A549 (cell line): ENCODE measurements around the gene CISH. TPM values are rescaled to one million over a fixed set of nuclear protein-coding genes. Genes with fewer than 3 reads are reported as not detected.

Experiments used
- ATAC-seq, 2 experiments: fragments of 200-7000 bp in 1 of 2; fragments of >200 bp in 1 of 2; cut with Nextera tagmentation in 1 of 2; cut with Tn5 transposase in 1 of 2; 3 replicates each; pipeline versions ENCODE4 v1.8.0 to v1.9.1; 2018 to 2020; ENCODE audit warnings: mild to moderate bottlenecking in 1 of 2, moderate library complexity in 1 of 2
- CTCF ChIA-PET: fragments of 300-600 bp; sonication (Branson Sonifier 250); formaldehyde crosslinking; extraction: SDS; loops from one replicate; lab custom pipeline; 2021; ENCODE audit warnings: antibody characterized with exemption, inconsistent platforms; lab: Yijun Ruan, JAX
- POLR2A ChIA-PET: fragments of 350-600 bp; formaldehyde crosslinking; extraction: SDS; loops from one replicate; lab custom pipeline; 2021; ENCODE audit warnings: antibody characterized with exemption, inconsistent platforms; lab: Yijun Ruan, JAX
- DNase-seq, 2 experiments: peaks; one replicate each; pipeline versions ENCODE4 v3.0.0 to v3.0.0-alpha.2; 2011 to 2016; ENCODE audit warnings: low read depth in 1 of 2, low spot score in 1 of 2
- FAIRE-seq: peaks from 2 replicates; lab custom pipeline; 2011; peaks lifted over from hg19 to GRCh38; lab: Jason Lieb, UNC
- H3K27ac ChIP-seq, 2 experiments: fragments of >200 bp; sonication (Bioruptor Twin); formaldehyde crosslinking; 3 replicates each; pipeline ENCODE4 v1.5.1; 2016 to 2017
- H3K4me1 ChIP-seq: fragments of >200 bp; sonication (Bioruptor Twin); formaldehyde crosslinking; 3 replicates; pipeline ENCODE4 v1.6.1; 2016
- H3K4me2 ChIP-seq: fragments of >200 bp; sonication (Bioruptor Twin); formaldehyde crosslinking; 3 replicates; pipeline ENCODE4 v1.6.1; 2016
- H3K4me3 ChIP-seq: fragments of >200 bp; sonication (Bioruptor Twin); formaldehyde crosslinking; 3 replicates; pipeline ENCODE4 v1.5.1; 2016
- H3K9me3 ChIP-seq: fragments of >200 bp; sonication (Bioruptor Twin); formaldehyde crosslinking; 3 replicates; pipeline ENCODE4 v1.6.1; 2016
- BHLHE40 ChIP-seq: IDR thresholded peaks from 2 replicates; pipeline ENCODE4 v1.6.1; 2012; ENCODE audit warnings: low read depth, low read length, inconsistent platforms
- CBX2 ChIP-seq: fragments of 200-600 bp; sonication (generic); IDR thresholded peaks from 2 replicates; pipeline ENCODE4 v1.6.1; 2016; ENCODE audit warnings: low read depth, mild to moderate bottlenecking, borderline replicate concordance
- CEBPB ChIP-seq, 2 experiments: fragments of >200 bp in 1 of 2; sonication (Bioruptor Twin) in 1 of 2; formaldehyde crosslinking in 1 of 2; IDR thresholded peaks; 2 replicates each; pipeline ENCODE4 v1.6.1; 2012 to 2016
- CHD4 ChIP-seq: fragments of 200-600 bp; sonication (generic); IDR thresholded peaks from 2 replicates; pipeline ENCODE4 v1.6.1; 2016; ENCODE audit warnings: antibody characterized with exemption, mild to moderate bottlenecking, borderline replicate concordance
- EP300 ChIP-seq, 2 experiments: fragments of >200 bp; sonication (Bioruptor Twin); formaldehyde crosslinking; IDR thresholded peaks; 2 replicates in 1 of 2; 3 replicates in 1 of 2; pipeline ENCODE4 v1.6.1; 2016 to 2017
- GATA3 ChIP-seq: IDR thresholded peaks from 2 replicates; pipeline ENCODE4 v1.6.1; 2012; ENCODE audit warnings: borderline replicate concordance
- HDAC2 ChIP-seq: fragments of 200-600 bp; sonication (generic); IDR thresholded peaks from 2 replicates; pipeline ENCODE4 v1.6.1; 2016
- HEYL ChIP-seq: fragments of 250-450 bp; sonication (Bioruptor Pico); IDR thresholded peaks from 2 replicates; pipeline ENCODE4 v1.8.0; 2021; ENCODE audit warnings: mild to moderate bottlenecking, moderate library complexity
- HOXB13 ChIP-seq: fragments of 250-450 bp; sonication (Bioruptor Pico); IDR thresholded peaks from 2 replicates; pipeline ENCODE4 v1.5.0; 2020; ENCODE audit warnings: low read depth, mild to moderate bottlenecking, moderate library complexity
- KDM1A ChIP-seq: fragments of 200-600 bp; sonication (generic); IDR thresholded peaks from 2 replicates; pipeline ENCODE4 v1.6.1; 2016; ENCODE audit warnings: low read depth, mild to moderate bottlenecking
- MAFK ChIP-seq: fragments of 450-650 bp; IDR thresholded peaks from 2 replicates; pipeline ENCODE4 v1.6.1; 2014; ENCODE audit not compliant: partially characterized antibody
- MAZ ChIP-seq: fragments of 150-350 bp; IDR thresholded peaks from 2 replicates; pipeline ENCODE4 v1.6.1; 2014; ENCODE audit warnings: antibody characterized with exemption, low read depth, low read length, borderline replicate concordance
- NPAS2 ChIP-seq: fragments of 250-450 bp; sonication (Bioruptor Pico); IDR thresholded peaks from 2 replicates; pipeline ENCODE4 v1.8.0; 2022; ENCODE audit warnings: mild to moderate bottlenecking, moderate library complexity, borderline replicate concordance
- NR3C1 ChIP-seq: fragments of >200 bp; sonication (Bioruptor Twin); formaldehyde crosslinking; IDR thresholded peaks from 3 replicates; pipeline ENCODE4 v1.6.1; 2017
- PHF8 ChIP-seq: fragments of 200-600 bp; sonication (generic); IDR thresholded peaks from 2 replicates; pipeline ENCODE4 v1.6.1; 2016; ENCODE audit warnings: low read depth, mild to moderate bottlenecking, antibody characterized with exemption, moderate library complexity, borderline replicate concordance
- RCOR1 ChIP-seq: fragments of 150-350 bp; IDR thresholded peaks from 2 replicates; pipeline ENCODE4 v1.6.1; 2014; ENCODE audit warnings: antibody characterized with exemption, low read length, low read depth
- SREBF2 ChIP-seq: fragments of 450-650 bp; IDR thresholded peaks from 2 replicates; pipeline ENCODE4 v1.6.1; 2014; ENCODE audit warnings: mild to moderate bottlenecking, moderate library complexity
- ZNF302 ChIP-seq: fragments of 250-450 bp; sonication (Bioruptor Pico); IDR thresholded peaks from 2 replicates; pipeline ENCODE4 v1.9.0; 2021; ENCODE audit warnings: inconsistent platforms, mild to moderate bottlenecking, moderate library complexity
- ZSCAN20 ChIP-seq: fragments of 250-450 bp; sonication (Bioruptor Pico); IDR thresholded peaks from 2 replicates; pipeline ENCODE4 v1.8.0; 2022; ENCODE audit warnings: mild to moderate bottlenecking, moderate library complexity
- WGBS: methylation state at CpG from one replicate; pipeline ENCODE4 v1.1.6; 2017; ENCODE audit errors: missing lambda C conversion rate; 5-methylcytosine and 5-hydroxymethylcytosine counted together
- polyA plus RNA-seq, 4 experiments: library from polyadenylated mRNA; depleted of rRNA in 3 of 4; stranded (reverse); fragments of >200 nt; fragmentation: RNase III in 1 of 4; extraction: RNeasy Plus Mini Kit Qiagen cat#74134 plus additional on column Dnase treatment in 1 of 4; gene quantifications; 2 replicates in 3 of 4; 3 replicates in 1 of 4; pipeline ENCODE4 v1.2.3, GENCODE V29; 2011 to 2017
- TF ChIP-seq, protein P1 (sequence below): fragments of 450-650 bp; IDR thresholded peaks from 2 replicates; pipeline ENCODE4 v1.6.1; 2014; ENCODE audit warnings: antibody characterized with exemption
- TF ChIP-seq, protein P2 (sequence below): fragments of >200 bp; sonication (Bioruptor Twin); formaldehyde crosslinking; IDR thresholded peaks from 2 replicates; pipeline ENCODE4 v1.6.1; 2016
- TF ChIP-seq, protein P3 (sequence below): fragments of 200-600 bp; sonication (generic); IDR thresholded peaks from 2 replicates; pipeline ENCODE4 v1.6.1; 2016; ENCODE audit warnings: antibody characterized with exemption, mild to moderate bottlenecking, moderate library complexity

Gene CISH
- polyA plus RNA-seq, 2 of the 4 experiments (the other 2 are of a cell fraction) = 0.43 to 0.68 TPM

DNA sequence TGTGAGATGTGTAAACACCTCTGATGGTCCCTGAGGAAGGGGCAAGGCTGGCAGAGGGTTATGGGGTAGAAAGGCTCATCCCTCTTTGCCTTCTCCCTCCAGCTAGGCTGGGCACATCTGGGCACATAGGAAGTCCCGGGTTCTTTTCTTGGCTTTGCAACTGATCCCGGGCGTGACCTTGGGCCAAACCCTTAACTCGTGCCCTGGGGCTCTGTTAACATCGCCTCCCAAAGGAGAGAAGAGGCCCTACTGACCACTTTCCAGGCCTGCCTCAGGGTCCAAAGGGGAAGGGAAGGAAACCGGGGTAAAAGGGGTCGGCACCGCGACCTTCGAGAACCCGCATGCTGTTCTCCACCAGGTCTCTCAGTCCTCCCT, 44.6 kb downstream of the CISH start:
- Histone ChIP-seq H3K4me1 (peaks cover 20% of the 10 kb centered on the region), H3K4me3 (peak overlapping the region; percentile 98), H3K4me2 (peak overlapping the region; percentile 90), H3K9me3 (no peaks in the 10 kb centered on the region), H3K27ac (peak overlapping the region; percentile 81 to 93; a peak in 5 of 6 replicates)
- DNase-seq (no peak), FAIRE-seq (no peak), ATAC-seq (no peak)
- ChIA-PET POLR2A (no interaction called here), CTCF (interaction anchor here (1.2 to 22.5 kb wide), 4 partner anchors 10 to 42 kb away, joined by 3 to 375 read pairs (median 4); partner anchors contain the start of genes CISH and MAPKAPK3)
- WGBS = 34% methylated on average over 11 of the region's 11 CpGs
- TF ChIP-seq, protein P1, sequence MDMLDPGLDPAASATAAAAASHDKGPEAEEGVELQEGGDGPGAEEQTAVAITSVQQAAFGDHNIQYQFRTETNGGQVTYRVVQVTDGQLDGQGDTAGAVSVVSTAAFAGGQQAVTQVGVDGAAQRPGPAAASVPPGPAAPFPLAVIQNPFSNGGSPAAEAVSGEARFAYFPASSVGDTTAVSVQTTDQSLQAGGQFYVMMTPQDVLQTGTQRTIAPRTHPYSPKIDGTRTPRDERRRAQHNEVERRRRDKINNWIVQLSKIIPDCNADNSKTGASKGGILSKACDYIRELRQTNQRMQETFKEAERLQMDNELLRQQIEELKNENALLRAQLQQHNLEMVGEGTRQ = no peak
- no peak for TF ChIP-seq MAFK
- no peak for TF ChIP-seq HEYL
- no peak for TF ChIP-seq CEBPB (IDR thresholded peaks at IDR 0.05)
- TF ChIP-seq KDM1A = no peak
- no peak for TF ChIP-seq GATA3
- no peak for TF ChIP-seq NPAS2 (CRISPR knock-in tag)
- no peak for TF ChIP-seq CBX2
- no peak for TF ChIP-seq HOXB13 (CRISPR knock-in tag)
- no peak for TF ChIP-seq NR3C1
- no peak for TF ChIP-seq ZNF302 (CRISPR knock-in tag)
- TF ChIP-seq, all 56 proteins: peak for 0

DNA sequence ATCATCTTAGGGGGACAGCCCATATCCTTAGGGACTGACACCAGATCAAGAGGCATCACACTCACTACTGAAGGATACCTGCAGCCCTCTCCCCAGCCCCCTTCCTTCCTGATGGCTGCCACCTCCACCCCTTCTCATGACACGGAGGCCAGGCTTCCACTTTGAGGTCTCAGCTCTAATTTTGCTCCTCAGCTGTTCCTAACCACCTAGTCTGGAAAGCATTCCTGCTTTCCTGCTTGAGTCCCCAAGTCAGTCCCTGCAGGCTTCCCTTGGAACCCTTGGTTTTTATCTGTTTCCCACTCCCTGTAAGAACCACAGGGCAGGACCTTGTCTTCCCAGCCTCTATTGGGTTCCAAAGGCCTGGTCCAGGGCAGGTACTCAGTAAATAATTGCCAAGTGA, 47.3 kb downstream of the CISH start:
- no peak for DNase-seq
- no CpG with 5 or more reads among the region's 1 CpG for WGBS
- H3K9me3 ChIP-seq = no peaks in the 10 kb centered on the region
- CTCF ChIA-PET = interaction anchor here (22.5 kb wide), 1 partner anchor 45 kb away, joined by 375 read pairs; the partner anchor contains the start of genes CISH and MAPKAPK3
- TF ChIP-seq KDM1A = no peak
- no peak for TF ChIP-seq RCOR1
- no peak for TF ChIP-seq NR3C1
- no peak for TF ChIP-seq CEBPB (IDR thresholded peaks at IDR 0.05)
- no peak for TF ChIP-seq CHD4
- TF ChIP-seq, protein P2, sequence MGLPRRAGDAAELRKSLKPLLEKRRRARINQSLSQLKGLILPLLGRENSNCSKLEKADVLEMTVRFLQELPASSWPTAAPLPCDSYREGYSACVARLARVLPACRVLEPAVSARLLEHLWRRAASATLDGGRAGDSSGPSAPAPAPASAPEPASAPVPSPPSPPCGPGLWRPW = no peak
- no peak for TF ChIP-seq ZSCAN20 (CRISPR knock-in tag)
- TF ChIP-seq, all 56 proteins: peak for 0
- Histone ChIP-seq H3K27ac (no peak overlapping the region), H3K4me1 (peaks cover 15% of the 10 kb centered on the region), H3K4me2 (no peak overlapping the region), H3K4me3 (no peak overlapping the region)
- FAIRE-seq (no peak), ATAC-seq (no peak)
- POLR2A ChIA-PET = no interaction called here

DNA sequence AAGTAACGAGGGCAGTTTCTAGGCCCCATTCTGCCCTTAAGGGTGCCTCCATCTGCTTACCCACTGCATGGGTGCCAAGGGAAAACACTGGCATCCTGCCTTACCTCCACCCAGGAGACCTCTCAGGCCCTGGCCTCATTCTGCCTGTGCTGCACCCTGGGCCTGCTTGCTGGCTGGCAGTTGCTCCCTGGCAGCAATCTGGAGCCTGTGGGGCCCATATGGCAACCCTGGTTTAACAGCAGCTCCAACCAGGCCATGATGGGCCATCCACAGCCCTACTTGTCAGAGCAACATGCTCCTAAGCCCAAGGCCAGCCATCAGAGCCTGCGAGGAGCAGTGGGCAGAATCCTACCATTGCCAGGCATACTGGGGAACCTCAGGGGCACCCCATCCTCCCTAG, 47.7 kb downstream of the CISH start:
- no peaks in the 10 kb centered on the region for H3K9me3 ChIP-seq
- no peak overlapping the region for H3K27ac ChIP-seq
- DNase-seq (no peak), ATAC-seq (no peak), FAIRE-seq (no peak)
- peaks cover 15% of the 10 kb centered on the region for H3K4me1 ChIP-seq
- 53% methylated on average over 2 of the region's 2 CpGs for WGBS
- POLR2A ChIA-PET = no interaction called here
- no peak overlapping the region for H3K4me3 ChIP-seq
- CTCF ChIA-PET = interaction anchor here (22.5 kb wide), 1 partner anchor 45 kb away, joined by 375 read pairs; the partner anchor contains the start of genes CISH and MAPKAPK3
- no peak for TF ChIP-seq NPAS2 (CRISPR knock-in tag)
- no peak for TF ChIP-seq SREBF2
- TF ChIP-seq EP300 (IDR thresholded peaks at IDR 0.05) = no peak
- no peak for TF ChIP-seq HDAC2
- TF ChIP-seq MAZ = no peak
- no peak for TF ChIP-seq PHF8
- TF ChIP-seq BHLHE40 = no peak
- no peak for TF ChIP-seq HEYL
- TF ChIP-seq, protein P3, sequence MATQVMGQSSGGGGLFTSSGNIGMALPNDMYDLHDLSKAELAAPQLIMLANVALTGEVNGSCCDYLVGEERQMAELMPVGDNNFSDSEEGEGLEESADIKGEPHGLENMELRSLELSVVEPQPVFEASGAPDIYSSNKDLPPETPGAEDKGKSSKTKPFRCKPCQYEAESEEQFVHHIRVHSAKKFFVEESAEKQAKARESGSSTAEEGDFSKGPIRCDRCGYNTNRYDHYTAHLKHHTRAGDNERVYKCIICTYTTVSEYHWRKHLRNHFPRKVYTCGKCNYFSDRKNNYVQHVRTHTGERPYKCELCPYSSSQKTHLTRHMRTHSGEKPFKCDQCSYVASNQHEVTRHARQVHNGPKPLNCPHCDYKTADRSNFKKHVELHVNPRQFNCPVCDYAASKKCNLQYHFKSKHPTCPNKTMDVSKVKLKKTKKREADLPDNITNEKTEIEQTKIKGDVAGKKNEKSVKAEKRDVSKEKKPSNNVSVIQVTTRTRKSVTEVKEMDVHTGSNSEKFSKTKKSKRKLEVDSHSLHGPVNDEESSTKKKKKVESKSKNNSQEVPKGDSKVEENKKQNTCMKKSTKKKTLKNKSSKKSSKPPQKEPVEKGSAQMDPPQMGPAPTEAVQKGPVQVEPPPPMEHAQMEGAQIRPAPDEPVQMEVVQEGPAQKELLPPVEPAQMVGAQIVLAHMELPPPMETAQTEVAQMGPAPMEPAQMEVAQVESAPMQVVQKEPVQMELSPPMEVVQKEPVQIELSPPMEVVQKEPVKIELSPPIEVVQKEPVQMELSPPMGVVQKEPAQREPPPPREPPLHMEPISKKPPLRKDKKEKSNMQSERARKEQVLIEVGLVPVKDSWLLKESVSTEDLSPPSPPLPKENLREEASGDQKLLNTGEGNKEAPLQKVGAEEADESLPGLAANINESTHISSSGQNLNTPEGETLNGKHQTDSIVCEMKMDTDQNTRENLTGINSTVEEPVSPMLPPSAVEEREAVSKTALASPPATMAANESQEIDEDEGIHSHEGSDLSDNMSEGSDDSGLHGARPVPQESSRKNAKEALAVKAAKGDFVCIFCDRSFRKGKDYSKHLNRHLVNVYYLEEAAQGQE = no peak
- TF ChIP-seq CEBPB (IDR thresholded peaks at IDR 0.05) = no peak
- TF ChIP-seq CBX2 = no peak
- H3K4me2 ChIP-seq = no peak overlapping the region
